ENCODE measurements around the gene CTAGE15. TPM values are rescaled to one million over a fixed set of nuclear protein-coding genes. Genes with fewer than 3 reads are reported as not detected.
"Not testable (repeated sequence)": the region's sequence is repeated elsewhere in the genome, so short reads cannot be mapped to it uniquely, and the experiment has no call there.

CTAGE15 gene, protein sequence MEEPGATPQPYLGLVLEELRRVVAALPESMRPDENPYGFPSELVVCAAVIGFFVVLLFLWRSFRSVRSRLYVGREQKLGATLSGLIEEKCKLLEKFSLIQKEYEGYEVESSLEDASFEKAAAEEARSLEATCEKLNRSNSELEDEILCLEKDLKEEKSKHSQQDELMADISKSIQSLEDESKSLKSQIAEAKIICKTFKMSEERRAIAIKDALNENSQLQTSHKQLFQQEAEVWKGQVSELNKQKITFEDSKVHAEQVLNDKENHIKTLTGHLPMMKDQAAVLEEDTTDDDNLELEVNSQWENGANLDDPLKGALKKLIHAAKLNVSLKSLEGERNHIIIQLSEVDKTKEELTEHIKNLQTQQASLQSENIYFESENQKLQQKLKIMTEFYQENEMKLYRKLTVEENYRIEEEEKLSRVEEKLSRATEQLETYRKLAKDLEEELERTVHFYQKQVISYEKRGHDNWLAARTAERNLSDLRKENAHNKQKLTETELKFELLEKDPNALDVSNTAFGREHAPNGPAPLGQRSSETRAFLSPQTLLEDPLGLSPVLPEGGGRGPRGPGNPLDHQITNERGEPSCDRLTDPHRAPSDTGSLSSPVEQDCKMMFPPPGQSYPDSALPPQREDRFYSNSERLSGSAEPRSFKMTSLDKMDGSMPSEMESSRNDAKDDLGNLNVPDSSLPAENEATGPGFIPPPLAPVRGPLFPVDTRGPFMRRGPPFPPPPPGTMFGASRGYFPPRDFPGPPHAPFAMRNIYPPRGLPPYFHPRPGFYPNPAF
- 1.6 and 2.9 TPM in 2 replicates for total RNA-seq (2014; rRNA removed; shearing (Covaris generic))
- 0.10 TPM in 1 of 2 replicates, not detected in the other for polyA plus RNA-seq (2016; fragmentation: Nextera tagmentation; extraction: Ambion mirVana)
- long read RNA-seq: 0 reads

DNA sequence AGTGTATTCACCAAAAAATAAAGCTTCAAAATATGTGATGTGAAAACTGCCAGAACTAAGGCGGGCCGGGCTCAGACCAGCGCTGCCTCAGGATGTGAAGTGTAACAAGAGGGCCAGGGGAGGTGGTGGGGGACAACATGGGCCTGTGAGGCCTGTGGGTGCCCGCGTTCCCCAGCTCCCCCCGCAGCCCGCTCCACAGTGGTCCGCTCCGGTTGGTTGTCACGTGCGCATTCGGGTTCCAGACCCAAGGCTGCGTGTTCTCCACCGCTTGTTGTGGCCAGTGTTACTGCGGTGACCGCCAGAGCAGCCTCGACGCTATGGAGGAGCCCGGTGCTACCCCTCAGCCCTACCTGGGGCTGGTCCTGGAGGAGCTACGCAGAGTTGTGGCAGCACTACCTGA lies at the start of gene CTAGE15:
CTAGE15 (plus strand) TSS at position 301 of the 400 bp plus-strand sequence; CDS start at position 318, 17 bp downstream.
- not testable (repeated sequence) for H3K27ac Mint-ChIP-seq; H2AFZ ChIP-seq; H3K4me3 Mint-ChIP-seq; H3K27me3 ChIP-seq (ENCODE audit: insufficient read depth); H3K4me1 ChIP-seq (ENCODE audit: insufficient read depth); H3K4me2 ChIP-seq; H3K27ac ChIP-seq (ENCODE audit: low read depth); H3K36me3 Mint-ChIP-seq (ENCODE audit: low read depth); H4K20me1 ChIP-seq (replicated peaks; ENCODE audit: insufficient read depth); H3K36me3 ChIP-seq (ENCODE audit: insufficient read depth); DNase-seq (ENCODE audit: low spot score); H3F3A ChIP-seq (replicated peaks; ENCODE audit: low read depth); H3K9me2 ChIP-seq (ENCODE audit: insufficient read depth); H3K27me3 Mint-ChIP-seq (ENCODE audit: insufficient read depth, low read depth, poor library complexity); H3K79me2 ChIP-seq (replicated peaks; ENCODE audit: insufficient read depth); ATAC-seq; H3K9me3 Mint-ChIP-seq; H3K4me1 Mint-ChIP-seq; H3K4me3 ChIP-seq

DNA sequence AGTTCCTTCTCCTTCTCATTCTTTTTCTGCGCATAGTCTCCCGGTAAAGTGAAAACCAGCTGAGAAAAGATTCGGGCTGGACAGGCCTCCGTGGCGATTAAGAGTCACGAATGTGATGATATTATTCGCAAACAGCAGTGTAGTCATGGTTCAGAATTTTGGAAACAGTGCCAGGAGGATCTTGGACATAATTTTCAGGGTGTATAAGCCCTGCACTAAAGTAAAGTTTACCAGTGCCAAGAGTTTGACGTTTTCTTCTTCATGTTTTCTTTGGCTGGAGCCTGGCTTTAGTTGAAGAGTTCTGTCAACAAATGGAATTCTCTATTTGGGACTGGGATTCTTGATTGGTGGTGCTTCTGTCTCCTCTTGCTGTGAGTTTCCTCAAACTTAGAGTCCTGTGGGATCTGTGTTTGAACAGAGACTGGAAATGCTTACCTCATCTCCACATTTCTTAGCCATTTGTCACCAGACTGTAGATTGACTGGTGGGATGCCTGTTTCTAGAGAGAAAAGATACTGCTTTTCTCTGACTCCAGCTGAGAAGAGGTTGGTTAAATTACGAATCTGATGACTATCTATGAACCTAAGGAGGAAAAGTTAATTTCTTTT lies 49.2 kb upstream of the CTAGE15 start:
- not testable (repeated sequence) for H3K36me3 Mint-ChIP-seq (ENCODE audit: low read depth); H2AFZ ChIP-seq; H3K9me3 Mint-ChIP-seq; H3K27me3 ChIP-seq (ENCODE audit: insufficient read depth); H3K4me3 ChIP-seq; H3K27ac Mint-ChIP-seq; DNase-seq (ENCODE audit: low spot score); H3K9me2 ChIP-seq (ENCODE audit: insufficient read depth); H3K4me1 ChIP-seq (ENCODE audit: insufficient read depth); H3K4me2 ChIP-seq; H3K27me3 Mint-ChIP-seq (ENCODE audit: insufficient read depth, low read depth, poor library complexity); H3K36me3 ChIP-seq (ENCODE audit: insufficient read depth); H3F3A ChIP-seq (replicated peaks; ENCODE audit: low read depth); H3K27ac ChIP-seq (ENCODE audit: low read depth); H3K4me3 Mint-ChIP-seq; H4K20me1 ChIP-seq (replicated peaks; ENCODE audit: insufficient read depth); H3K79me2 ChIP-seq (replicated peaks; ENCODE audit: insufficient read depth); ATAC-seq
- H3K4me1 Mint-ChIP-seq: peaks cover 13% of the 10 kb centered on the region

DNA sequence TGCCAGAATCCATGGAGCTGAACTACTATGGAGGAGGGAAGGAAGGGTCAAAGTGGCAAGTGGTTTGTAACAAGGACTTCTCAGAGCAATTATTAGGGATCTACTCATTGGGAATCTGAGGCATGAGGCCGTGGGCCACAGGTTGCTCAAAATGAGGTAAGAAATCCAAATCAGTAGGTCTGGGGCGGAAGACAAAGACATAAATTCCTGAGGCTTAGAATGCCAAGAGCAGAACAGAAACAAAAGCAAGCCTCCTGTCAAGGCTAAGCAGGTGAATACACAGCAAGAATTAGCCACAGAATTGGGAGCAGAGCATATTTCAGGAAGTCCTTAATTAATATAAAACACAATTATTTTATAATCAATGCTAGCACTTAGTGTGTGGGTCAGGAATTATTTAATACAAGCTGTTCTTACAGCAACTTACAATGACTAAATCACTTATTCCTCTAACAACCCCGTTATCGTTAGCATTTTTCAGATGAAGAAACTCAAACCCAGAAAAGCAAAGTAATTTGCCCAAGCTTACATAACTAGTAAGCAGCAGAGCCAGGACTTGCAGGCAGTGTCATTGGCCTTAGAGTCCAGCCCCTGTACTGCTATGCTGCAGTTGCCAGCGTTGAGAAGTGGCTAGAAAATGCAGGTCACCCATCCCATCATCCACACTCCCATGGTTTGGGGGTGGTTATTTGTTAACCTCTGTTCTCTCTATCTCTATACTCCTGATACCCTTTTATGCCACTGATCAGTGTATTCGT lies 40.3 kb upstream of the CTAGE15 start:
- H4K20me1 ChIP-seq (replicated peaks; ENCODE audit: insufficient read depth); H3F3A ChIP-seq (replicated peaks; ENCODE audit: low read depth); H3K79me2 ChIP-seq (replicated peaks; ENCODE audit: insufficient read depth); H3K27ac Mint-ChIP-seq; H3K4me3 Mint-ChIP-seq; H3K9me2 ChIP-seq (ENCODE audit: insufficient read depth); H3K9me3 Mint-ChIP-seq; H3K27me3 ChIP-seq (ENCODE audit: insufficient read depth); H3K27me3 Mint-ChIP-seq (ENCODE audit: insufficient read depth, low read depth, poor library complexity); H3K36me3 ChIP-seq (ENCODE audit: insufficient read depth); H3K36me3 Mint-ChIP-seq (ENCODE audit: low read depth); H3K4me1 ChIP-seq (ENCODE audit: insufficient read depth); H3K4me3 ChIP-seq; H3K27ac ChIP-seq (ENCODE audit: low read depth); DNase-seq (ENCODE audit: low spot score); H2AFZ ChIP-seq; H3K4me1 Mint-ChIP-seq; H3K4me2 ChIP-seq: not testable (repeated sequence)
- peak; percentile 62 for ATAC-seq

DNA sequence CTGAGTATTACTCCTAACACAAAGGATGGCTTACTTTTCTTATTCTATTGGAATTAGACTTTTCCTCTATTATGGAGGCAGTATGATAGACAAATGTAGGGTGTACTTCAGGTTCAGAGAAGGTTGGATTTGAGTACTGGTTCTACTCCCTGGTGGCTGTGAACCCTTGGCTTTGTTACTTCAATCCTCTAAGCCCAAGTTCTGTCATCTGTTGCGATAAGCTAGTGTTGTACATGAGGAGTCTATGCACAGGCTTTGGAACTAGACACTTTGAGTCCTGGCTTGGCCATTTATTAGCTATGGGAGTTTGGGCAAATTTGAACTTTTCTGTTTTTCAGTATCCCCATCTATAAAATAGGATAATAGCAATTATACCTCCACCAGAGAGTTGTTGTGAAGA lies 39.7 kb upstream of the CTAGE15 start:
- not testable (repeated sequence) for H3F3A ChIP-seq (replicated peaks; ENCODE audit: low read depth); H3K27me3 Mint-ChIP-seq (ENCODE audit: insufficient read depth, low read depth, poor library complexity); H3K4me3 ChIP-seq; H3K27ac ChIP-seq (ENCODE audit: low read depth); DNase-seq (ENCODE audit: low spot score); H3K9me2 ChIP-seq (ENCODE audit: insufficient read depth); H3K4me3 Mint-ChIP-seq; H3K79me2 ChIP-seq (replicated peaks; ENCODE audit: insufficient read depth); H2AFZ ChIP-seq; H3K36me3 Mint-ChIP-seq (ENCODE audit: low read depth); H3K4me2 ChIP-seq; H3K4me1 ChIP-seq (ENCODE audit: insufficient read depth); H3K27ac Mint-ChIP-seq; ATAC-seq; H4K20me1 ChIP-seq (replicated peaks; ENCODE audit: insufficient read depth); H3K4me1 Mint-ChIP-seq; H3K27me3 ChIP-seq (ENCODE audit: insufficient read depth); H3K36me3 ChIP-seq (ENCODE audit: insufficient read depth); H3K9me3 Mint-ChIP-seq

DNA sequence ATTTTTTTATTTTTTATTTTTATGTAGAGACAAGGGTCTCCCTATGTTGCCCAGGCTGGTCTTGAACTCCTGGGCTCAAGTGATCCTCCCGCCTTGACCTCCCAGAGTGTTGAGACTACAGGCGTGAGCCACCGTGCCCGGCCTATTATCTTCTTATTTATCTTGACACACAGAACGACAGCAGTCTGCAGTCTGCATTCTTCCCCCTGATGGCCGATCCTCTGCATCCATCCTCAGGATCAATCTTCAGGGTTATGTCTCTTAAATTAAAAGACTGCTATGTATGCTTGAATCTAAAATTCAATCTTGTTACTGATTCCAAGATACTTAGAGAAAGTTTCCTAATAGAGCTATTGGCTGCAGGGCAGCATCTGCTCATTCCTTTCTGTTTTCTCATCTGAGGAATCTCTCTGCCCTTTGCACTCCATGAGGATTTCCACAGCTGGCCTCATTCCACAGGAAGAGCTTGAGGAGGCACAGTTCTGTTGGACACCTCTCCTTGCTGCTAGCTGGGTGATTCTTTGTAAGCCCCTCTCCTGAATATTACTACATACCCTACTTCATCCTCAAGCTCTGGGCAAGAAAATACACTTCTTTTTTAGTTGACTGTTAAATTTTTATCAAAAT lies 38.3 kb upstream of the CTAGE15 start:
- H2AFZ ChIP-seq; H3K27me3 ChIP-seq (ENCODE audit: insufficient read depth); H3F3A ChIP-seq (replicated peaks; ENCODE audit: low read depth); H3K79me2 ChIP-seq (replicated peaks; ENCODE audit: insufficient read depth); DNase-seq (ENCODE audit: low spot score); H3K27me3 Mint-ChIP-seq (ENCODE audit: insufficient read depth, low read depth, poor library complexity); H3K9me3 Mint-ChIP-seq; H3K36me3 Mint-ChIP-seq (ENCODE audit: low read depth); H3K4me1 Mint-ChIP-seq; H3K27ac Mint-ChIP-seq; ATAC-seq; H3K9me2 ChIP-seq (ENCODE audit: insufficient read depth); H3K27ac ChIP-seq (ENCODE audit: low read depth); H3K4me3 Mint-ChIP-seq; H3K4me2 ChIP-seq; H3K4me3 ChIP-seq; H4K20me1 ChIP-seq (replicated peaks; ENCODE audit: insufficient read depth); H3K36me3 ChIP-seq (ENCODE audit: insufficient read depth); H3K4me1 ChIP-seq (ENCODE audit: insufficient read depth): not testable (repeated sequence)

DNA sequence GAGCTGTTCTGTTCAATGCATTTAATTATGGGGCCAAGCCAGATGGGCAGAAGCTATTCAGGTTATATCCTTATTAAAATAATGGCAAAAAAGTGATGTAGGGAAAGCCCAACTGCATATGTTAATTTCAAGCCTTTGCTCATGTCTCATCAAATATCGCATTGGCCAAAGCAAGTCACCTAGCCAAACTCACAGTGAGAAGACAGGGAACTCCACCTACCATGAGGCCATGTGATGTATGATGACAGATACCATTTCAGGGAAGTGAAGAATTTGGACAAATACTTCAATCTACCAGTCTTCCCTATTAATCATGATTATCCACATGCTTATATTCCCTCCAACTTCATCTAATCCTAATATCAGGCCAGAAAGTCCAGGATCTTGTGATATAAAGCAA lies 35.2 kb upstream of the CTAGE15 start:
- not testable (repeated sequence) for H3K4me1 Mint-ChIP-seq; H3K4me3 ChIP-seq; H3K36me3 ChIP-seq (ENCODE audit: insufficient read depth); H3K4me2 ChIP-seq; H3K27me3 ChIP-seq (ENCODE audit: insufficient read depth); H4K20me1 ChIP-seq (replicated peaks; ENCODE audit: insufficient read depth); ATAC-seq; DNase-seq (ENCODE audit: low spot score); H3K9me3 Mint-ChIP-seq; H3K27me3 Mint-ChIP-seq (ENCODE audit: insufficient read depth, low read depth, poor library complexity); H3K4me1 ChIP-seq (ENCODE audit: insufficient read depth); H3K4me3 Mint-ChIP-seq; H3K36me3 Mint-ChIP-seq (ENCODE audit: low read depth); H3K27ac ChIP-seq (ENCODE audit: low read depth); H2AFZ ChIP-seq; H3K27ac Mint-ChIP-seq; H3K9me2 ChIP-seq (ENCODE audit: insufficient read depth); H3F3A ChIP-seq (replicated peaks; ENCODE audit: low read depth); H3K79me2 ChIP-seq (replicated peaks; ENCODE audit: insufficient read depth)
